Testis (tissue), 3 donors: Measurements from ENCODE around the gene ARFGAP1. TPM values are rescaled to one million over a fixed set of nuclear protein-coding genes. Genes with fewer than 3 reads are reported as not detected.

ENCODE experiments used
- DNase-seq: peaks from one replicate; pipeline ENCODE4 v3.0.0-alpha.2; 2019
- H3K27ac ChIP-seq, 2 donors: fragments of 200-600 bp; sonication (generic); one replicate each; pipeline ENCODE4 v1.5.1; 2019
- H3K27me3 ChIP-seq: fragments of 200-600 bp; sonication (generic); one replicate; pipeline ENCODE4 v1.5.1; 2019
- H3K36me3 ChIP-seq: fragments of 200-600 bp; sonication (generic); one replicate; pipeline ENCODE4 v1.5.1; 2017; ENCODE audit warnings: low read depth; ENCODE audit errors: missing control alignments
- H3K4me1 ChIP-seq: fragments of 200-600 bp; sonication (generic); one replicate; pipeline ENCODE4 v1.5.1; 2019
- H3K4me3 ChIP-seq, 2 donors: fragments of 200-600 bp; sonication (generic); one replicate each; pipeline ENCODE4 v1.5.1; 2017 to 2019
- H3K9me3 ChIP-seq: fragments of 200-600 bp; sonication (generic); one replicate; pipeline ENCODE4 v1.5.1; 2017
- CTCF ChIP-seq, 3 experiments: fragments of 450-650 bp in 2 of 3; fragments of 200-600 bp in 1 of 3; sonication (generic) in 1 of 3; IDR thresholded peaks; one replicate each; pipeline ENCODE4 v1.5.1; 2016 to 2019; ENCODE audit warnings: antibody characterized with exemption in 3 of 3, mild to moderate bottlenecking in 2 of 3, moderate library complexity in 1 of 3
- POLR2A ChIP-seq: fragments of 450-650 bp; IDR thresholded peaks from one replicate; pipeline ENCODE4 v1.6.1; 2017; ENCODE audit warnings: antibody characterized with exemption, mild to moderate bottlenecking, moderate library complexity
- WGBS, 2 donors: methylation state at CpG; one replicate each; pipeline ENCODE4 v1.1.5; 2018; 5-methylcytosine and 5-hydroxymethylcytosine counted together
- intact Hi-C: fragments of 100-400 bp; cut with DNase I; formaldehyde crosslinking; loops from one replicate; pipeline ENCODE4 v1.15.1; 2023; ENCODE audit warnings: low total_unique reads
- polyA plus RNA-seq: library from polyadenylated mRNA; stranded (reverse); fragments of 350-450 nt; fragmentation: Illumina TruSeq; extraction: RNeasy Lipid Tissue Mini Kit (QIAGEN cat#74804); gene quantifications from one replicate; pipeline ENCODE4 v1.2.3, GENCODE V29; 2014; ENCODE audit warnings: low read depth, low replicate concordance; ENCODE audit not compliant: insufficient read depth
- total RNA-seq, 2 donors: library from RNA; depleted of rRNA; stranded (reverse); fragments of >200 nt; gene quantifications; one replicate each; pipeline ENCODE4 v1.2.3, GENCODE V29; 2016

The ARFGAP1 gene
- total and polyA plus RNA-seq, 3 donors from 2014 or later: 97.0 to 126 (median 110) TPM

- no peaks in the 10 kb centered on the region for H3K27me3 ChIP-seq
- DNase-seq: no peak
- WGBS, 2 donors: 94 to 95% methylated on average over 12 to 18 of the region's 18 CpGs
Observed at GRCh38 chr20:63329331-63330083, 56.9 kb downstream of the ARFGAP1 start.

GRCh38 chr20:63330084-63330760 lies 57.6 kb downstream of the ARFGAP1 start:
- Histone ChIP-seq H3K27me3 (no peaks in the 10 kb centered on the region), H3K4me1 (no peaks in the 10 kb centered on the region), H3K27ac (no peak overlapping the region), H3K9me3 (no peaks in the 10 kb centered on the region), H3K4me3 (no peak overlapping the region), H3K36me3 (no peaks in the 10 kb centered on the region)
- 76 to 82% methylated on average over 16 to 20 of the region's 20 CpGs for WGBS, 2 donors
- no peak for TF ChIP-seq POLR2A
- TF ChIP-seq CTCF (IDR thresholded peaks at IDR 0.05): no peak
- no peak for DNase-seq
- intact Hi-C loops: no loop called here

More at GRCh38 chr20:63329331-63330083, 56.9 kb downstream of the ARFGAP1 start:
- Histone ChIP-seq H3K36me3 (no peaks in the 10 kb centered on the region), H3K27ac (no peak overlapping the region), H3K4me1 (no peaks in the 10 kb centered on the region), H3K4me3 (no peak overlapping the region), H3K9me3 (no peaks in the 10 kb centered on the region)
- intact Hi-C loops: no loop called here
- TF ChIP-seq CTCF (IDR thresholded peaks at IDR 0.05) (no peak), POLR2A (no peak)

DNA sequence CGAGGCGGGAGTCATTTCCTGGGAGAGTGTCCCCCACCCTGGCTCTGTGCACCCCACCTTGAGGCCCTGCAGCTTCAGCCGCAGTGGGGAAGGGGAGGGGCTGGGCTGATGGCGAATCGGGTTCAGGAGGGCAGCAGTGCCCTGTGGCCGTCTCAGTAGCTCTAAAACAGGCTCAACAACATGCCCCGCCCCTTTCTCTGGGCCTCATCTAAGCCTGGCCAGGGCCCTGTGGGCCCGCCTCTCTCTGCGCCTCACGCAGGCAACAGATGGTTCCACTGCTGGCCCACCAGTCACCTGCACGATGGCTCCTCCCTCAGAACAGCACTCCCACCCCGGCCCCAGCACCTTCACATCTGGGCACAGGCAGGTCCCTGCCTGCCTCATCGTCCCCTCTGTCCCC lies 58.3 kb downstream of the ARFGAP1 start:
- TF ChIP-seq POLR2A (no peak), CTCF (IDR thresholded peaks at IDR 0.05) (no peak)
- H3K27me3 ChIP-seq: no peaks in the 10 kb centered on the region
- DNase-seq: no peak
- no peaks in the 10 kb centered on the region for H3K9me3 ChIP-seq
- H3K4me3 ChIP-seq: no peak overlapping the region
- 84 to 93% methylated on average over 7 to 13 of the region's 13 CpGs for WGBS, 2 donors
- intact Hi-C loops: no loop called here
- peaks cover 4% of the 10 kb centered on the region for H3K4me1 ChIP-seq
- no peaks in the 10 kb centered on the region for H3K36me3 ChIP-seq
- H3K27ac ChIP-seq: no peak overlapping the region

DNA sequence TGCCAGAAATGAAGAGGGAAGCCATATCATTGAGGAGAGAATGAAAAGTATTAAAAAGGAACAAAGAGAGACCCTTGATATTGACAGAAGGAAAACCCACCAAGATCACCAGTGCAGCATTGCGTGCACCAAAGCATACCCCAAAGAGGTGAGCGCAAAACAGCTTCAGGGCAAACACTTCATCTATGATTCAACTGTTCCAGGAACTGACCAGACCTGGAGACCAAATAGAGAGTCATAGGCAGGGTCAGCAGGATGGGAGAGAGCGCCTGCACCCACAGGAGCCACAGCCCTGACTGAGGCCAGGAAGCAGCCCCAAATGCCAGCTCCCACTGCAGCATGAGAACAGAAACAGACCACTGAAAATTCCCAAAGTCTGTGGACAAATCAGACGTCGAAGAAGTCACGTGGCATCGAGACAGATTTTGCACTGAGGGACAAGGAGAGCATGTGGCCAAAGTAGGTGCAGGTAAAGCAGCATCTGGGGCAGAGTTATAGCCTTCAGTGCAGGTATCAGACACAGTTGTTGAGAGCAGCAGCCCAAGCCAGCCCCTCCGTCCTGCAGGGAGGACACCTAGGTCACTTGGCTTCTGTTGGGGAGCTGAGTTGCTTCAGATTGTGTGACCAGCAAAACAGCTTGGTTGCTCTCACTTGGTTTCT lies 59.3 kb downstream of the ARFGAP1 start:
- no peak for TF ChIP-seq POLR2A
- TF ChIP-seq CTCF (IDR thresholded peaks at IDR 0.05): no peak
- no peaks in the 10 kb centered on the region for H3K36me3 ChIP-seq
- H3K27ac ChIP-seq: no peak overlapping the region
- H3K9me3 ChIP-seq: no peaks in the 10 kb centered on the region
- 94 to 96% methylated on average over 8 of the region's 8 CpGs for WGBS, 2 donors
- no peak overlapping the region for H3K4me3 ChIP-seq
- intact Hi-C loops: no loop called here
- H3K27me3 ChIP-seq: no peaks in the 10 kb centered on the region
- peaks cover 4% of the 10 kb centered on the region for H3K4me1 ChIP-seq
- DNase-seq: no peak
